T-helper 9 cell (primary cell): ENCODE measurements around the gene CRTC1.

Experiments used
- DNase-seq: peaks from one replicate; pipeline ENCODE4 v3.0.0-alpha.2; 2020

The CRTC1 gene

DNA sequence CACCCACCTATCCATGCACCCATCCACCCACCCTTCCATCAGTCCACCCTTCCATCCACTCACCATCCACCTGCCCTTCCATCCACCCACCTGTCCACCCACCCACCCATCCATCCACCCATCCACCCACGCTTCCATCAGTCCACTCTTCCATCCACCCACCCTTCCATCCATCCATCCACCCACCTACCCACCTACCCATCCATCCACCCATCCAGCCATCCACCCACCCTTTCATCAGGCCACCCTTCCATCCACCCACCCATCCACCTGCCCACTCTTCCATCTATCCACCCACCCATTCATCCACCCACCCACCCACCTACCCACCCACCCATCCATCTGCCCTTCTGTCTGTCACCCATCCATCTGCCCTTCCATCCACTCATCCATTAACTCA is 29.6 kb upstream of the CRTC1 start:
- DNase-seq = no peak

DNA sequence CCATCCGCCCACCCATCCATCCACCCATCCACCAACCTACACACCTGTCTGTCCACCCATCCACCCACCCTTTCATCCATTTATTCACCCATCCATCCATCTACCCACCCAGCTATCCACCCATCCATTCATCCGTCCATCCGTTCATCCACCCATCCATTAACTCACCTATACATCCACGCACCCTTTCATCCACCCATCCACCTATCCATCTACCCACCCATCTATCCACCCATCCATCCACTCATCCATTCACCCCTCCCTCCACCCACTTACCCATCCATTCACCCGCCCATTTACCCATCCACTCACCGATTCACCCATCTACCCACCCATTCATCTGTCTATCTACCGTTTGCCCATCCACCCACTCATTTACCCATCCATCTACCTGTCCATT is 29.0 kb upstream of the CRTC1 start:
- DNase-seq = no peak

DNA sequence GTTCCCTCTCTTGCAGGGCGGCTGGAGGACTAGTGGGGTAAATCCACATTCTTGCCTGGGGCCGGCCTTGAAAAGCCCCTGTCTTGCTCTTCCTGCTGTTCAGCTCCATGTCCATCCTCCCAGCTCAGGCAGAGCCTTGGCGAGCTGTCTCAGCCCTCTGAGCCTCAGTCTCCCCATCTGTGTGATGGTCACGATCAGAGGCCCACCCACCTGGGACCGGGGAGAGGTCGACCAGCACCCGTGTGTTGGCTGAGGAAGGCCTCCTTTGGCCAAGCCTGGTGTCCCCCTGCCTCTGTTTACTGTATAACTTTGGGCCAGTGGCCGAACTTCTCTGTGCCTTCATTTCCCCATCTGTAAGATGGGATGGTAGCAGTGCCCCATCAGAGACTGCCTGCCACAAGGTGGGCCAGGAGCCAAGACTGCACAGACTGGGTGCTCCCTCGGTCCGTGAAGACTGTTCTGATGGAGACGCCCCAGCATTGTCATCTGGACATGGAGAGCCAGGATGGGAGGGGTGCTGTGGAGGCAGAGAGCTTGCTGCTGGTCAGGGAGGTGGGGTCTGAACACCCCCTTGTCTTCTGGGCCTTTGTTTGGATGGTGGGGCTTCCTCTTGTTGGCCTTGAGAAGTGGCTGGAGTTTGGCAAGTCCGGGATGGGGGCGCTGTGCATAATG is 28.2 kb upstream of the CRTC1 start:
- DNase-seq = no peak

DNA sequence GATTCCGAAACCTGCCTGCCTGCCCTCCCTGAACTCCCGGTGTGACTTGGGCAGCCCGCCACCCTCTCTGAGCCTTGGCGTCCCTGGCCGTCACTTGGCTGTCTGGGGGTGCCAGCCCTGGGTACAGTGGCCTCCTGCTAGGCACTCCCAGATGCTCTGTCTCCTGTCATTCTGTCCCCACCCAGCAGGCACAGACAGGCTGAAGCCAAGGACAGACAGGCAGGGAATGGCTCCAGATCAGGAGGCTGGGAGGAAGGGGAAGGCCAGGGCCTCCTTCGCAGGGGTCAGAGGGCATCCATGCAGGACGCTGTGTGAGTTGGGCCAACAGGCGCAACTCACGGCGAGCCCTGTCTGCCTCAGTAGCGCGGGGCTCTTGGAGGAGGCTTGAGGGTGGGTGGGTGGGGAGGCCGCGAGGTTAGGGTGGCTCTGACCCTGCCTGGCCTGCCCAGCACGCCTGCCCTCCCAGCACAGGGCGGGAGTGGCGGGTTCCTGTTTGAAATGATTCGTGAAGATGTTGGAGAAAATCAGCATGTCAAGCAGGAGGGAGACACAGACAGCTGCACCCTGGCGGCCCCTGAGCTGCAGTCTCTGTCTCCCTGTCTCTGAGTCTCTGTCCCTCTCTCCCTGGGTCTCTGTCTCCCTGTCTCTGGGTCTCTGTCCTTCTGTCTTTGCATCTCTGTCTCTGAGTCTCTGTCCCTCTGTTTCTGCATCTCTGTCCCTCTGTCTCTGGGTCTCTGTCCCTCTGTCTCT is 27.0 kb upstream of the CRTC1 start:
- no peak for DNase-seq

DNA sequence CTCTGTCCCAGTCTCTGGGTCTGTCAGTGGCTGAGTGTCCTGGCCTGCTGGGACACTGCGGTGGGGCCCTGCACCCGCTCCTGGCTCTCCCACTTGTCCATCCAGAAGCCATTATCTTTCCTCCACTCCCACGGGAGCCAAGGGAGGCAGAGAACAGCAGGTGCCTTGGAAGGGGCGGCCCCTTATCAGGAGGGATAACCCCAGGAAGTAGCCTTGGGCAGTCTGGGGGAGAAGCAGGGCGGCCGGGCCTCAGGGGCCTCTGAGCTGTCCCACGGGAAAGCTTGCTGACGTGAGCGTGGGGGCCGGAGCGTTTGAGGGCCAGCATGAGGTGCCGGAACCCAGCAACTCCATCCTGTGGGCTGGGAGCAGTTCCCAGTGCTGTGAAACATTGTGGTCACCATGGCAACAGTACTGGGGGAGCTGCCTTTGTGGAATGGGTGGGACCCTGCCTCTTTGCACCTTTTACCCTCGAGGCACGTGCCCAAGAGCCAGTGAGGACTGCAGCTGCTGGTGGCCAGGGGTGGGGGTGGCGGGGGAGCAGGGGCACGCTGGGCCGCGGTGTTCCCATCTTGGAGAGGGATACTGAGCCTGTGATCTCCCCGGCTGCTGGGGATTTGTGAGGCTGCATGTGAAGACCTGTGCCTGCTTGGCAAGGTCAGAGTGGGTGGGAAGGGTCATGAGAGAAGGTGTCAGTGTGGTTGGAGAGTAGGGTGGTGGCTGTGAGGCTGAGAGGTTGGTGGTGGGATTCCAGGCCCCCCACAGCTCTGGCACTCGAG is 25.7 kb upstream of the CRTC1 start:
- no peak for DNase-seq

DNA sequence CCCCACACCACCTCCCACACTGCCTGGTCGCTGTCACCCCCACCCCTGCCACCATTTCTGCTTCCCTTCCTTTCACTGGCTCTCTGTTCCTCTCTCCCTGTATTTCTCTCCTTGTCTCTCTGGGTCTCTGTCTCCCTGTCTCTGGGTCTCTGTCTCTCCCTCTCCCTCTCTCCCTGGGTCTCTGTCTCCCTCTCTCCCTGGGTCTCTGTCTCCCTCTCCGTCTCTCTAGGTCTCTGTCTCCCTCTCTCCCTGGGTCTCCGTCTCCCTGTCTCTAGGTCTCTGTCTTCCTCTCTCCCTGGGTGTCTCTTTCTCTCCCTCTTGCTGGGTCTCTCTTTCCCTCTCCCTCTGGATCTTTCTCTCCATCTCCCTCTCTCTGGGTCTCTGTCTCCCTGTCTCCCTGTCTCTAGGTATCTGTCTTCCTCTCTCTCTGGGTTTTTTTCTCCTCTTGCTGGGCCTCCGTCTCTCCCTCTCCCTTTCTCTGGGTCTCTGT is 25.1 kb upstream of the CRTC1 start:
- DNase-seq = no peak

DNA sequence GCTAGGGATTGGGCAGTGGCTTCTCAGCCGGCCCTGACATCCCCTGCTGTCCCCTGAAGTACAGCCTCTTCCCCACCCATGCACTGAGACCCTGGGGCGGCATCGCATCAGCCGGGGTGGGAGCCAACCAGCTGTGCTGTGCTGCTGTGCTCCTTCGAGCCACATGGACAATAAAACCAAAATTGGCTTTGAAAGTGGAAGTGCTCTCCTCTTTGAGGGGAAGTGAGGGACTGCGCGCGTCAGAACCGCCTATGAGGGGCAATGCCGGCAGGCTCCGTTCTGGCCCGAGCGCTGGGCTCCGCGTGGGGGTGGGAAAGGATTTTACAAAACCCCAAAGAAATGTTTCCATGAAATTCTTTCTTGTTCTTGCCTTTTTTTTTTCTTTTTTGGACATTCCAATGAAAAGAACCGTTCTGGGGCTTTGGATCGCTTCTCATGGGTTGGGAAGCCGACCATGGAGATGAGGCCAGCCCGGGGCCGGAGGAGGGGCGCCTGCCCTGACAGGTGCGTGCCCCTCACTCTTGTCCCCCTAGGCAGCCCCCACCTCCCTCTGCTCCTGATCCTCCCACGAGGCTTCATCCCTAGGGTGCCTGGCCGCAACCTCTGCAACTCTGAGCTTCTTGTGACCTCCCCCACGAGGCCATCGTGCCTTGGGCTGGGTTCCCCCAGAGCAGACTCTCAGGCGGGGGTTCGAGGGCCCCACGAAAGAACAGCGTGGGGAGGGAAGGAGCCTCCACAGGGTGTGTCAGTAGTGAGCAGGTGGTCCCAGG is 24.0 kb upstream of the CRTC1 start:
- DNase-seq = no peak

DNA sequence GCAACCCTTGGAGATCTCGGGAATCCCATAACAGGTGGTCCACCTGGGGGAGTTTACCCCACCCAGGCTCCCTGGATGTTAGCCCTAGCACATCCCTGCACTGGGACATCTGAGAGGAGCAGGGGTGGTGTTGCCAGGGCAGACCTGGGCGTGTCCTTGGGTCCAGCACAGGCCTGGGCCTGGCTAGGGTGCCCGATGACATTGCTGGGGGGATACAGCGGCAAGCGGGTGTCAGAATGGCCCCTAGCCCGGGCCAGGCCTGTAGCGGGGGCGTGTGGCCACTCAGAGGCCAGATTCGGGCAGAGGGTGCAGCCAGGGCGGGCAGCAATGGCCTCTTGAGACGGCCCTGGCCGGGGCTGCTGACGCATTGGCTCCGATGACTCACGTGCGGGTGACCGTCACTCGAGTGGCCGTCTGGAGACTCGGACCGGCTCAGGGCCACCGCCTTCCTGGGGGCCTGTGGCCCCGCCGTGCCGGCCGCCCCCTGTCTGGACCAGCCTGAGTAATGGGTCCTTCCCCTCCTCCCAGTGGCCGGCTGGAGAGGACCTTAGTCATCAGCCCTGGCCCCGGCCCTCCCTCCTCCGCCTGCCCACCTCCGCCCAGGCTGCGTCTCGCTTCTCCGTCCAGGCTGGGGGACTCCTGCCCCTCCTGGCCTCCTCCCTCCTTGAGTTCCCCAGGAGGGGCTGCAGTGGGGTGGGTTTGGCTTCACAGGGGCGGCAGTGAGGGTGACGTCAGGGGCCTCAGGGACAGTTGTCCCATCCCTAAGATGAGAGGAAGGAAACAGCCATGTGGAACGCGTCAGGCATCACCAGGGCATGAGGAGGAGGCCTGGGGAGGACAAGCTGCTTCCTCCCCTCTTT is 23.2 kb upstream of the CRTC1 start:
- no peak for DNase-seq

DNA sequence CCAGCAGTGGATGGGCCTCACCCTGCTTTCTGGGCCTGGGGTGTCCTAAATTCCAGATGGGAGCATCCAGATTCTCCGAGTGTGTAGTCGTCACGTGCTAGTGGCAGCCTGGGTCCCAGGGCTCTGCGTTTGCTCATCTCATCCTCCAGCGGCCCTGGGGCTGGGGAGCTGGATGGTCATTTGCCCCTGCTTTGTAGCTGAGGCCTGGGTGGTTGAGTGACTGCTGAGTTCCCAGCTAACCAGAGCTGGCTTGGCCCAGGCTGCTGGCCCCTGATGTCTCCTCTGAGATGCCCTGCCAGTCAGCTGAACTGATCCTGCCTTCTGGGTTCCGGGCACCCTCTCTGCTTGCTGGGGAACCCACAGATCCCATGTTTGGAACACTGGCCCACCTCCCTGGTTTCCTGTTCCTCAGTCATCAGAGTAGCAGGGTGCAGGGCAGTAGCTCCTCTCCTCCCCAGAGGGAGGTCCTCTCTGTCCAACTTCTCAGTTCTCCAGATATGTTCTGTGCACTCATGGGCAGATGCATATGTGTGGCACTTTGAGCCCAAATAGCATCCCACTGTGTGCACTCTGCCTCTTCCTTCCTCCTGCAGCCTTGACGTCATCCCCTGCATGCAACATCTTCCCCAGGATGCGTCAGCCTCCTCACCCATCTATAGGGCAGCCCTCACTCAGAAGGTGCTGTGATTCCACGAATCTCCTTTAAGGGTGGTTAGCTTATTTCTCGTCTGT is 22.4 kb upstream of the CRTC1 start:
- no peak for DNase-seq

DNA sequence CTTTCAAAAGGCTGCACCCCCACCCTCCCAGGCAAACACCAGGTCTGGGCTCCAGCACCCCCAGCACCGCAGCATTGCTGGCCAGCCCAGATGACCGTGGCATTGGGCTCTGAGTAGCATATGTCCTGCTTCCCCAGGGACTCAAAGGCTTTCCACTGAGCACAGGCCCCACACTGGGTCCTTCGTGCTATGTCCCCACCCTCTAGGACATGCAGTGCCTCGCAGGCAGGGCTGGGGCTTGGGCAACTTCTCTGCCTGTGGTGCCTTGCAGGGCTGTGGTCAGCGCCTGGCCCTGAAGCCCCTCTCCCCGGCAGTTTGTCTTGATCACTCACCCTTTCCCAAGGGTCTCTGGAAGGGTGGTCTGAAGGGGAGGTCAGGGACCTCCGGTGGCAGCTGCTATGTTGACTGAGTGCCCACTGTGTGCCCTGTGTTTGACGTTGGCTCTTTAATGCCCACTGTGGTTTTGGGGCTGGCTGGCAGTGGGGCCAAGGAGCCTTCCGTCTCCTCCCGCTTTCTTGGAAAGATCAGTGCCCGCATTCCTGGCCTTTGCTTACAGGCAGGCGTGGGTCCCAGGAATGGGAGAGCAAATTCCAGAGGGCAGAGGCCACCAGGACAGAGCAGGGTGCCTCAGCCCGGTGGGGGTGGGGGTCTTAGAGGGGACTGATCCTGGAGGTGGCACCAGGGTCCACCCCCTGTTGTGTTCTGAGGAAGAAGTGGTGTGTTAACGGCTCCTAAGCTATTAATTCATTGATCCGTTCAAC is 20.3 kb upstream of the CRTC1 start:
- no peak for DNase-seq

DNA sequence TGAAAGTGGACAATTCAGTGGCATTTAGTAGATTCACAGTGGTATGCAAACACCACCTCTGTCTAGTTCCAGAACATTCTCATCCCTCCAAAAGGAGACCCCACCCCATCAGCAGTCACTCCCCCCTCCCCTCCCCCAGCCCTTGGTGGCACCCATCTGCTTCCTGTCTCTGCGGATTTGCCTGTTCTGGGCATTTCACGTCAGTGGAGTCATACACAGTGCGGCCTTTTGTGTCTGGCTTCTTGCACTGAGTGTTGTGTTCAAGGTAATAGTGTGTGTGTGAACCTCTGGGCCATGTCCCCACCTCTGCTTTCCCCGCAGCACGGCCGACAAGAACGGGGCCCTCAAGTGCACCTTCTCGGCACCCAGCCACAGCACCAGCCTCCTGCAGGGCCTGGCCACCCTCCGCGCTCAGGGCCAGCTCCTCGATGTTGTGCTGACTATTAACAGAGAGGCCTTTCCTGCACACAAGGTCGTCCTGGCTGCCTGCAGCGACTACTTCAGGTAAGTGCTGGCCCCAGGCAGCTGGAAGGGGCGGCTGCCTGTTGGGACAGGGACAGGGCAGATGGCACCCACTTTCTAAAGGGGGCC is 19.4 kb upstream of the CRTC1 start:
- no peak for DNase-seq

DNA sequence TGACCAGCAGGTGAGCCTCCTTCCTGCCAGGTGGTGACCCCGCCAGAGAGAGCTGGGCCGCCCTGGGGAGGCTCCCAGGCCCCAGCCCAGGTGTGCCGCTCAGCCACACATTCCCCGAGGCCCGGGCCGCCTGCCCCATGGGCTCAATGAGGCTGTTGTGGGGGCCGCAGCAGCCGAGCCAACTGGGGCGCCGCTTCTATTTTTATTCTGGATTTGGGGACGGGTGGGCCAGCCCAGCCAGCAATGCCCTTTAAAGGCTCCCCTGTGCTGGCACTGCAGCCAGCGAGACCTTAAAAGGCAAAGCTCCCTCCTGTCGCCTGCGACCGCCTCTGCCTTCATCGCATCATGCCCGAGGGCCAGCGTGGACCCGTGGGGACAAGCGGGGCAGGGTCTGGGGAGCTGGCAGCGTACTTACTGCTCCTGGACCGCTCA is 17.7 kb upstream of the CRTC1 start:
- DNase-seq = no peak

DNA sequence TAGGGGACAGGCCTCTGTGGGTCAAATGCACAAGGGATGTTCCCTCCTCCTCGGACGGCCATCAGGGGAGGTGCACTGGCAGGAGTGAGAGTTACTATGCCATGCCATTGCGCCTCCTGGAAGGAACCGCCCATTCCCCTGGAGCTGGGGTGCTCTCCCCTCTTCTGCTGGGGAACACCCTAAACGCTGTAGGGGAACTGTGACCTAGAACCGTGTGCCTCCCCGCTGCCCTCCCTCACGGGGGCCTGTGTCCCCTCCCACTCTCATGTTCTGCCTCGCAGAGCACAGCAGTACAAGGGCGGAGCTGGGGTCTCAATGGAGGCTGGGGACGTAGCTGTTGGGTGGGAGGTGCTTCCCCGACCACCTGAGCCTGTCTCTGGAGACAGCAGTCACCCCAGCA is 17.2 kb upstream of the CRTC1 start:
- no peak for DNase-seq

DNA sequence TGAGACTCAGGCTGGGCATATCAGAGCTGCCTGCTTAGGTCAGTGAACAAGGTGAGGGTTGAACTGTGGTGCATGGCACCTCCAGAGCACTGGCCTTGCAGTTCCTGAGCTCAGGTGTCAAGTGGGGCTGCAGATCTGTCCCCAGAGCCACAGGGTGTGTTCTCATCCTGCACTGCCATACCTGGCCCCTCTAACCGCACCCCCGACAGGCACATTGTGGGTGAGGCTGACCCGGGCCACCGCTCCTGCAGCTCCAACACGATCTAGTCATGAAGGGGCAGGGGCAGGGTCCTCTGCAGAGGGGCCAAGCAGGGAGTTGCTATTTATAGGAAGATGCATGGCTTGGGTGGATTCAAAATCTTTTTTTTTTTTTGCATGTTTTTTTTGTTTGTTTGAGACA is 16.7 kb upstream of the CRTC1 start:
- DNase-seq = no peak

DNA sequence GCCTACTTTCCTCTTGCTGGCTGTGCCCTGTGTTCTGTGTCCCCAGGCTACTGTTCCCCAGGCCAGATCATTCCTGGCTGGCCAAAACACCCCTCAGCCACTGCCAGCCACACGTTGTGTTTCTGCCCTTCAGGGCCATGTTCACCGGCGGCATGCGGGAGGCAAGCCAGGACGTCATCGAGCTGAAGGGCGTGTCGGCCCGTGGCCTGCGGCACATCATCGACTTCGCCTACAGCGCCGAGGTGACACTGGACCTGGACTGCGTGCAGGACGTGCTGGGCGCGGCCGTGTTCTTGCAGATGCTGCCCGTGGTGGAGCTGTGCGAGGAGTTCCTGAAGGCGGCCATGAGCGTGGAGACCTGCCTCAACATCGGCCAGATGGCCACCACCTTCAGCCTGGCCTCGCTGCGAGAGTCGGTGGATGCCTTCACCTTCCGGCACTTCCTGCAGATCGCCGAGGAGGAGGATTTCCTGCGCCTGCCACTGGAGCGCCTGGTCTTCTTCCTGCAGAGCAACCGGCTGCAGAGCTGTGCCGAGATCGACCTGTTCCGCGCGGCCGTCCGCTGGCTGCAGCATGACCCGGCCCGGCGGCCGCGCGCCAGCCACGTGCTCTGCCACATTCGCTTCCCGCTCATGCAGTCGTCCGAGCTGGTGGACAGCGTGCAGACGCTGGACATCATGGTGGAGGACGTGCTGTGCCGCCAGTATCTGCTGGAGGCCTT is 15.8 kb upstream of the CRTC1 start:
- no peak for DNase-seq

DNA sequence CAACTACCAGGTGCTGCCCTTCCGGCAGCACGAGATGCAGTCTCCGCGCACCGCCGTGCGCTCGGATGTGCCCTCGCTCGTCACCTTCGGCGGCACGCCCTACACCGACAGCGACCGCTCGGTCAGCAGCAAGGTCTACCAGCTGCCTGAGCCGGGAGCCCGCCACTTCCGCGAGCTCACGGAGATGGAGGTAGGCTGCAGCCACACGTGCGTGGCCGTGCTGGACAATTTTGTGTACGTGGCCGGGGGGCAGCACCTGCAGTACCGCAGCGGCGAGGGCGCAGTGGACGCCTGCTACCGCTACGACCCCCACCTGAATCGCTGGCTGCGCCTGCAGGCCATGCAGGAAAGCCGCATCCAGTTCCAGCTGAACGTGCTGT is 15.2 kb upstream of the CRTC1 start:
- DNase-seq = no peak

DNA sequence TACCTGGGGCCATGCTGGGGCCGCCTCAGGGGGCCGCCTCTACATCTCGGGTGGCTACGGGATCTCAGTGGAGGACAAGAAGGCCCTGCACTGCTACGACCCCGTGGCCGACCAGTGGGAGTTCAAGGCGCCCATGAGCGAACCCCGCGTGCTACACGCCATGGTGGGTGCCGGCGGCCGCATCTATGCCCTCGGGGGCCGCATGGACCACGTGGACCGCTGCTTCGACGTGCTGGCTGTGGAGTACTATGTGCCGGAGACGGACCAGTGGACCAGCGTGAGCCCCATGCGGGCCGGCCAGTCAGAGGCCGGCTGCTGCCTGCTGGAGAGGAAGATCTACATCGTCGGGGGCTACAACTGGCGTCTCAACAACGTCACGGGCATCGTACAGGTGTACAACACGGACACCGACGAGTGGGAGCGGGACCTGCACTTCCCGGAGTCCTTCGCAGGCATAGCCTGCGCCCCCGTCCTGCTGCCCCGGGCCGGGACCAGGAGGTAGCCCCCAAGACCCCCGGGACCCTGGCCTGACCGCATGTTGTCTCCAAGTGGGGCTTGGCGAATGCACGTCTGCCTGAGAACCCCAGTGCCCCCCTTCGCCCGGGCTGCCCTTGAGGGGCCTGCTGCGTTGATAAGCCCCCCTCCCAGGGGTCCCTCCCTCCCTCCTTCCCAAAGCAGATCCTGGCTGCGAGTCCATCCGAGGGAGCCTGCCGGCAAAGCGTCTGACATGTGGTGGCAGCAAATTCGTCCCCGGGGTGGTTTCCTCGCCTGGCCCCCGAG is 14.5 kb upstream of the CRTC1 start:
- DNase-seq = no peak

DNA sequence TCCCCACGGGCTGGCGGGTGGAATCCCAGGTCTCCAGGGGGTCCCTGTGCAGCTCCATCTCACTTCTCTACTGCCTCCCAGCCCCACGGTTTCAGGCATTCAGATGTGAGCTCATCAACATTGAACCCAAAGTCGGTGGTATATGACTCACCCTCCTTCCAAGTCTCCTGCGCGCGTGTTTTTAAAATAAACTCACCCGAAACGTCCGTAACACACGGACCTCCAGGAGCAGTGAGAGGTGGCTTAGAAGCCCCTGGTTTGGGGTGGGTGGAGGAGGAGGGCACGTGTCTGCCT is 14.0 kb upstream of the CRTC1 start:
- DNase-seq = no peak

DNA sequence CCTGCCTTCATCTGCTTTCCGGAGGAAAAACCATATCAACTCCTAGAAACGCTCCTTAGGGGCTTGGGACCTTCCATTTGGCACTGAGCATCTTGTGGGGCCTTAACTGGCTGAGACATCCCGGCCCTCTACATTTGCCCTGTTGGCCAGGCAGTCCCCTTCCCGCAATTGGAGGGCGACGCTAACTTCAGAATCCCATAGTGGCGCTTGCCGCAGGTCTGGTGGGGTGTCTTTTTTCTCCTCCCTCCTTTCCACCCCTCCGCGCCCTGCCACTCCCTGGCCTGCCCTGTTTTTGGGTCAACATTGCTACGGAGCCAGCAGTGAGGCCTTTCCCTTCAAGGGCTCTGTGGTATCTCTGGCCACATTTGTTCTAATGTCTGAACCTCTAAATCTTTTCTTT is 13.6 kb upstream of the CRTC1 start:
- DNase-seq = no peak
